Chondrocyte (in vitro differentiated cells): Measurements from ENCODE around the gene MSANTD3. TPM values are rescaled to one million over a fixed set of nuclear protein-coding genes. Genes with fewer than 3 reads are reported as not detected.

ENCODE experiments used
- DNase-seq: peaks from one replicate; pipeline ENCODE4 v3.0.0; 2021; ENCODE audit warnings: mixed read lengths, low spot score
- H3K27ac Mint-ChIP-seq: one replicate; pipeline ENCODE4 v1.8.0; 2021; ENCODE audit warnings: mild to moderate bottlenecking, moderate library complexity, mixed read lengths; ENCODE audit not compliant: unreplicated experiment
- H3K27me3 Mint-ChIP-seq: 2 replicates; pipeline ENCODE4 v1.8.0; 2021; ENCODE audit warnings: low read depth, mixed read lengths
- H3K36me3 Mint-ChIP-seq: 2 replicates; pipeline ENCODE4 v1.8.0; 2021; ENCODE audit warnings: low read depth, mixed read lengths
- H3K4me1 Mint-ChIP-seq: 2 replicates; pipeline ENCODE4 v1.8.0; 2021; ENCODE audit warnings: low read depth, mild to moderate bottlenecking, mixed read lengths
- H3K4me3 Mint-ChIP-seq: one replicate; pipeline ENCODE4 v1.8.0; 2021; ENCODE audit warnings: mild to moderate bottlenecking, moderate library complexity, mixed read lengths; ENCODE audit not compliant: unreplicated experiment
- H3K9me3 Mint-ChIP-seq: 2 replicates; pipeline ENCODE4 v1.8.0; 2021; ENCODE audit warnings: low read depth, mixed read lengths
- CTCF ChIP-seq: fragments of 200-600 bp; sonication (generic); IDR thresholded peaks from 2 replicates; pipeline ENCODE4 v1.5.0; 2021; ENCODE audit warnings: antibody characterized with exemption, mild to moderate bottlenecking, moderate library complexity
- total RNA-seq: library from RNA; stranded (reverse); gene quantifications from 3 replicates; pipeline ENCODE4 v1.2.1, GENCODE V29; 2021

MSANTD3 gene
- total RNA-seq, 1 donor from 2014 or later: 54.0 TPM

- Mint-ChIP-seq H3K4me3 (no peak overlapping the region), H3K36me3 (no peaks in the 10 kb centered on the region), H3K4me1 (peaks cover 6% of the 10 kb centered on the region), H3K9me3 (no peaks in the 10 kb centered on the region), H3K27ac (no peak overlapping the region), H3K27me3 (no peaks in the 10 kb centered on the region)
- peak; percentile 17 for TF ChIP-seq CTCF
- no peak for DNase-seq
Observed at GRCh38 chr9:100486479-100487176, 59.7 kb downstream of the MSANTD3 start.

GRCh38 chr9:100488177-100488576 lies 61.2 kb downstream of the MSANTD3 start:
- Mint-ChIP-seq H3K27me3 (no peaks in the 10 kb centered on the region), H3K27ac (no peak overlapping the region), H3K4me1 (peaks cover 6% of the 10 kb centered on the region), H3K9me3 (no peaks in the 10 kb centered on the region), H3K36me3 (no peaks in the 10 kb centered on the region), H3K4me3 (no peak overlapping the region)
- TF ChIP-seq CTCF: no peak
- DNase-seq: no peak

GRCh38 chr9:100489836-100490235 lies 62.9 kb downstream of the MSANTD3 start:
- H3K9me3 Mint-ChIP-seq: no peaks in the 10 kb centered on the region
- TF ChIP-seq CTCF: no peak
- no peak for DNase-seq
- H3K27ac Mint-ChIP-seq: peak overlapping the region; percentile 32
- no peaks in the 10 kb centered on the region for H3K36me3 Mint-ChIP-seq
- H3K27me3 Mint-ChIP-seq: no peaks in the 10 kb centered on the region
- H3K4me1 Mint-ChIP-seq: peaks cover 6% of the 10 kb centered on the region
- H3K4me3 Mint-ChIP-seq: no peak overlapping the region

- Mint-ChIP-seq H3K36me3 (no peaks in the 10 kb centered on the region), H3K4me3 (no peak overlapping the region), H3K27ac (no peak overlapping the region), H3K4me1 (peaks cover 6% of the 10 kb centered on the region), H3K27me3 (no peaks in the 10 kb centered on the region), H3K9me3 (no peaks in the 10 kb centered on the region)
- TF ChIP-seq CTCF: peak; percentile 46
- no peak for DNase-seq
Observed at GRCh38 chr9:100492952-100493351, 66.0 kb downstream of the MSANTD3 start.

- H3K36me3 Mint-ChIP-seq: peaks cover 2% of the 10 kb centered on the region
- H3K27ac Mint-ChIP-seq: no peak overlapping the region
- peaks cover 4% of the 10 kb centered on the region for H3K9me3 Mint-ChIP-seq
Observed at GRCh38 chr9:100498592-100498991, 71.6 kb downstream of the MSANTD3 start.

More at GRCh38 chr9:100498592-100498991, 71.6 kb downstream of the MSANTD3 start:
- no peak for DNase-seq
- no peak overlapping the region for H3K4me3 Mint-ChIP-seq
- peaks cover 5% of the 10 kb centered on the region for H3K4me1 Mint-ChIP-seq
- no peak for TF ChIP-seq CTCF
- H3K27me3 Mint-ChIP-seq: no peaks in the 10 kb centered on the region
